ENCODE results near the gene APBB2. TPM values are rescaled to one million over a fixed set of nuclear protein-coding genes. Genes with fewer than 3 reads are reported as not detected.

Gene APBB2
- total and polyA plus RNA-seq, 2 of the 4 experiments (the other 2 are of a cell fraction): 47.9 to 75.5 TPM

DNA sequence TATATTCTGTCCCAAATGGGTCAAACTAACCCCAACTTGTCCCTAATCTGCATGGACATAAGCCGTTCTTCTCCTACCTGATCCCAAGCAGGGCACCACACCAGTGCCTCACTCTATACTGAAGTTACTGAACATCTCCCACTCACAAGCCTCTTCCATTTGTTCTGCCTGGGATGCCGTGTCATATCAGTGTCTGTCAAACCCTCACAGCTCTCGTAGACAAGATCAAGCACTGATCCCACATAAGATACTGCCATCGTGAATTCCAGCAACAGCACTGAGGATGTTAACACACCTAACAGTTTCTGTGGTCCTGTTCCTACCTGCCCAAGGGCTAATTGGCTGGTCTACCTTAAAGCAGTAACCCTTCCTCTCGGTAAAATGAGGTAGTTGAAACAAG lies 162.1 kb downstream of the APBB2 start:
- H4K20me1 ChIP-seq (ENCODE audit: insufficient read depth, low read length): no peaks in the 10 kb centered on the region
- dilution Hi-C loops (cut with HindIII; ENCODE audit: low sequenced_read_pairs, unreplicated experiment): no loop called here
- ChIA-PET POLR2A (ENCODE audit: unreplicated experiment) (no interaction called here), CTCF (no interaction called here)
- DNase-seq (no peak), ATAC-seq (ENCODE audit: low read depth) (no peak)
- in situ Hi-C loops (cut with MboI; ENCODE audit: low sequenced_read_pairs): no loop called here
- no peak overlapping the region for H3K23ac ChIP-seq (ENCODE audit: low read depth, low read length)
- H2BK5ac ChIP-seq (ENCODE audit: low read depth, low read length, poor library complexity, severe bottlenecking): no peak overlapping the region
- H3K4me2 ChIP-seq (ENCODE audit: low read depth, low read length): no peak overlapping the region
- peaks cover 10% of the 10 kb centered on the region; the same call in 1 of the 2 replicates for H3K9me1 ChIP-seq (ENCODE audit: insufficient read depth, low read length)
- no peak overlapping the region for H3K4ac ChIP-seq (ENCODE audit: low read depth, low read length)
- H4K8ac ChIP-seq (ENCODE audit: low read depth in 2 of 2, low read length in 2 of 2): no peak overlapping the region
- H2AK5ac ChIP-seq (ENCODE audit: low read depth, low read length): no peak overlapping the region
- no peak for TF ChIP-seq POLR2A (IDR thresholded peaks at IDR 0.05; ENCODE audit: low read depth, low read length)
- TF ChIP-seq SMC3 (IDR thresholded peaks at IDR 0.05; ENCODE audit: low read depth, low read length): no peak
- TF ChIP-seq CEBPB (IDR thresholded peaks at IDR 0.05; ENCODE audit: low read depth, low read length): no peak
- no peak for TF ChIP-seq CHD1 (IDR thresholded peaks at IDR 0.05; ENCODE audit: low read depth, low read length)
- no peak for TF ChIP-seq MXI1 (IDR thresholded peaks at IDR 0.05; ENCODE audit: borderline replicate concordance, low read depth, low read length)
- TF ChIP-seq RFX5 (IDR thresholded peaks at IDR 0.05; ENCODE audit: low read depth, low read length): no peak
- no peak for TF ChIP-seq NFE2L2 (IDR thresholded peaks at IDR 0.05; ENCODE audit: low read depth, low read length)
- no peak for TF ChIP-seq FOS (IDR thresholded peaks at IDR 0.05; ENCODE audit: low read depth, low read length)
- TF ChIP-seq RCOR1 (IDR thresholded peaks at IDR 0.05; ENCODE audit: insufficient replicate concordance, low read length): no peak
- TF ChIP-seq BHLHE40 (IDR thresholded peaks at IDR 0.05; ENCODE audit: low read depth, low read length): no peak
- 100% methylated on average over 3 of the region's 5 CpGs; no CpG with 5 or more reads in 1 of the 2 experiments for WGBS, 2 experiments (ENCODE audit: extremely low coverage in 2 of 2, insufficient read length in 1 of 2)
- H4K91ac ChIP-seq (ENCODE audit: insufficient read depth, low read depth, low read length): no peak overlapping the region
- no peak overlapping the region for H3K14ac ChIP-seq (replicated peaks; ENCODE audit: low read depth, low read length)
- no peak overlapping the region for H2AFZ ChIP-seq (replicated peaks; ENCODE audit: low read length, poor library complexity)
- H3K4me1 ChIP-seq (ENCODE audit: control insufficient read depth, insufficient read depth, low read length): no peaks in the 10 kb centered on the region; the same call in 1 of the 2 replicates
- H2BK15ac ChIP-seq (ENCODE audit: low read depth, low read length): no peak overlapping the region
- no peak overlapping the region for H2AK9ac ChIP-seq (replicated peaks; ENCODE audit: low read depth, low read length, poor library complexity)
- peaks cover 14 to 38% of the 10 kb centered on the region in 2 experiments for H3K79me1 ChIP-seq (ENCODE audit: low read depth in 1 of 2, low read length in 2 of 2)
- no peak overlapping the region for H4K5ac ChIP-seq (ENCODE audit: low read depth, low read length)
- H2BK20ac ChIP-seq (ENCODE audit: low read depth, low read length): no peak overlapping the region
- no peak overlapping the region for H2BK120ac ChIP-seq (ENCODE audit: low read depth, low read length)
- no peak overlapping the region for H3K27ac ChIP-seq (ENCODE audit: insufficient read depth, low read length)
- H3K56ac ChIP-seq (ENCODE audit: extremely low read depth, insufficient read depth, low read length): no peak overlapping the region
- no peak overlapping the region for H3K4me3 ChIP-seq (ENCODE audit: insufficient read depth, low read depth, low read length)
- no TSS peak for BruUV-seq (replicated peaks)
- H3K18ac ChIP-seq (ENCODE audit: low read depth, low read length): no peak overlapping the region
- H3K27me3 ChIP-seq (ENCODE audit: control insufficient read depth, insufficient read depth, low read length): no peaks in the 10 kb centered on the region
- H3K36me3 ChIP-seq (ENCODE audit: control insufficient read depth, insufficient read depth, low read length): no peaks in the 10 kb centered on the region
- intact Hi-C loops (cut with micrococcal nuclease): loop anchor here (5.0 kb wide), 1 partner anchor 35 kb away; no protein-coding TSS in a partner anchor
- H3K9me3 ChIP-seq (ENCODE audit: control insufficient read depth, insufficient read depth, low read length): no peaks in the 10 kb centered on the region
- no peak overlapping the region for H3K9ac ChIP-seq (ENCODE audit: low read depth, low read length)

Measured in IMR-90 (cell line).